ENCODE results near the gene GRSF1.
"Not testable (repeated sequence)": the region's sequence is repeated elsewhere in the genome, so short reads cannot be mapped to it uniquely, and the experiment has no call there.

The GRSF1 gene

GRCh38 chr4:70839589-70840093 is at the start of gene GRSF1:
Gene GRSF1, minus strand, starts transcription at chr4:70839890. Its CDS starts 63 bp downstream, at chr4:70839827.
- peak; percentile 85 for DNase-seq (ENCODE audit: low read depth, low spot score)

GRCh38 chr4:70885174-70885573 is 45.5 kb upstream of the GRSF1 start:
- no peak for DNase-seq (ENCODE audit: low read depth, low spot score)

GRCh38 chr4:70880739-70881138 is 41.0 kb upstream of the GRSF1 start:
- DNase-seq (ENCODE audit: low read depth, low spot score): no peak

- no peak for DNase-seq (ENCODE audit: low read depth, low spot score)
Observed at GRCh38 chr4:70877556-70877955, 37.9 kb upstream of the GRSF1 start.

GRCh38 chr4:70874268-70875156 is 34.8 kb upstream of the GRSF1 start:
- DNase-seq (ENCODE audit: low read depth, low spot score): no peak

GRCh38 chr4:70873216-70873615 is 33.5 kb upstream of the GRSF1 start:
- DNase-seq (ENCODE audit: low read depth, low spot score): no peak

- DNase-seq (ENCODE audit: low read depth, low spot score): no peak
Observed at GRCh38 chr4:70868778-70869177, 29.1 kb upstream of the GRSF1 start.

- no peak for DNase-seq (ENCODE audit: low read depth, low spot score)
Observed at GRCh38 chr4:70863099-70863790, 23.6 kb upstream of the GRSF1 start.

GRCh38 chr4:70859066-70859465 is 19.4 kb upstream of the GRSF1 start:
- no peak for DNase-seq (ENCODE audit: low read depth, low spot score)

GRCh38 chr4:70858454-70858853 is 18.8 kb upstream of the GRSF1 start:
- DNase-seq (ENCODE audit: low read depth, low spot score): no peak

- DNase-seq (ENCODE audit: low read depth, low spot score): no peak
Observed at GRCh38 chr4:70855464-70855863, 15.8 kb upstream of the GRSF1 start.

GRCh38 chr4:70849291-70849690 is 9.6 kb upstream of the GRSF1 start:
- no peak for DNase-seq (ENCODE audit: low read depth, low spot score)

- no peak for DNase-seq (ENCODE audit: low read depth, low spot score)
Observed at GRCh38 chr4:70844180-70844579, 4.5 kb upstream of the GRSF1 start.

- DNase-seq (ENCODE audit: low read depth, low spot score): no peak
Observed at GRCh38 chr4:70842761-70843435, 3.2 kb upstream of the GRSF1 start.

GRCh38 chr4:70841951-70842350 is 2.3 kb upstream of the GRSF1 start:
- no peak for DNase-seq (ENCODE audit: low read depth, low spot score)

- DNase-seq (ENCODE audit: low read depth, low spot score): no peak
Observed at GRCh38 chr4:70841211-70841610, 1.5 kb upstream of the GRSF1 start.

- not testable (repeated sequence) for DNase-seq (ENCODE audit: low read depth, low spot score)
Observed at GRCh38 chr4:70840631-70841030, 941 bp upstream of the GRSF1 start.

GRCh38 chr4:70840137-70840536 is 447 bp upstream of the GRSF1 start:
- not testable (repeated sequence) for DNase-seq (ENCODE audit: low read depth, low spot score)

GRCh38 chr4:70838666-70839588 is 763 bp downstream of the GRSF1 start:
- no peak for DNase-seq (ENCODE audit: low read depth, low spot score)

- DNase-seq (ENCODE audit: low read depth, low spot score): no peak
Observed at GRCh38 chr4:70838204-70838603, 1.5 kb downstream of the GRSF1 start.

GRCh38 chr4:70836081-70836480 is 3.6 kb downstream of the GRSF1 start:
- DNase-seq (ENCODE audit: low read depth, low spot score): no peak

All from brain pericyte (primary cell).